GM12878 (cell line): Measurements from ENCODE around the gene GNB2. TPM values are rescaled to one million over a fixed set of nuclear protein-coding genes. Genes with fewer than 3 reads are reported as not detected.

ENCODE experiments used
- ATAC-seq: fragments of 200-7000 bp; cut with Tn5 transposase; 3 replicates; pipeline ENCODE4 v1.9.1; 2020; ENCODE audit warnings: mild to moderate bottlenecking, moderate library complexity
- BruUV-seq: library from RNA; stranded (reverse); fragments of 400-500 nt; replicated peaks from 2 replicates; lab custom pipeline; 2021; lab: Mats Ljungman, UMichigan
- CTCF ChIA-PET: fragments of 300-600 bp; sonication (Branson Sonifier 250); formaldehyde crosslinking; extraction: SDS; loops from one replicate; lab custom pipeline; 2021; ENCODE audit warnings: inconsistent platforms; lab: Yijun Ruan, JAX
- POLR2A ChIA-PET: fragments of 350-600 bp; formaldehyde crosslinking; extraction: SDS; loops from one replicate; lab custom pipeline; 2021; ENCODE audit warnings: inconsistent platforms; lab: Charles Lee
- RAD21 ChIA-PET: fragments of 300-600 bp; sonication (Branson Sonifier 250); formaldehyde crosslinking; loops from one replicate; lab custom pipeline; 2023; ENCODE audit warnings: antibody characterized with exemption; ENCODE audit not compliant: unreplicated experiment; lab: Charles Lee
- SMC1A ChIA-PET: fragments of 300-600 bp; sonication (Branson Sonifier 250); formaldehyde crosslinking; loops from one replicate; lab custom pipeline; 2023; ENCODE audit not compliant: unreplicated experiment, uncharacterized antibody; lab: Charles Lee
- DNase-seq: peaks from one replicate; pipeline ENCODE4 v3.0.0-alpha.2; 2011; ENCODE audit warnings: low read depth, low spot score
- FAIRE-seq: peaks from 3 replicates; lab custom pipeline; 2011; peaks lifted over from hg19 to GRCh38; lab: Jason Lieb, UNC
- H2AFZ ChIP-seq: 2 replicates; pipeline ENCODE4 v1.6.0; 2011; ENCODE audit warnings: low read depth, low read length, control low read depth; ENCODE audit not compliant: control insufficient read depth
- H3K27ac ChIP-seq: 2 replicates; pipeline ENCODE4 v1.5.1; 2011; ENCODE audit warnings: control low read depth; ENCODE audit not compliant: control insufficient read depth, insufficient read depth
- H3K27me3 ChIP-seq, 2 experiments: replicated peaks in 1 of 2; 2 replicates each; pipeline versions ENCODE4 v1.6.0 to v1.6.1; 2011; ENCODE audit warnings: low read length in 1 of 2; ENCODE audit not compliant: control insufficient read depth in 2 of 2, insufficient read depth in 2 of 2
- H3K36me3 ChIP-seq, 2 experiments: 2 replicates each; pipeline ENCODE4 v1.5.1; 2011; ENCODE audit warnings: low read length in 1 of 2; ENCODE audit not compliant: control insufficient read depth in 2 of 2, insufficient read depth in 2 of 2
- H3K4me1 ChIP-seq: 2 replicates; pipeline ENCODE4 v1.6.1; 2011; ENCODE audit warnings: mild to moderate bottlenecking, low read length, moderate library complexity, mixed read lengths; ENCODE audit not compliant: control insufficient read depth, insufficient read depth
- H3K4me2 ChIP-seq: 2 replicates; pipeline ENCODE4 v1.6.0; 2011; ENCODE audit warnings: control low read depth; ENCODE audit not compliant: control insufficient read depth, insufficient read depth
- H3K4me3 ChIP-seq: fragments of 200-600 bp; sonication (generic); 2 replicates; pipeline ENCODE4 v1.5.1; 2016
- H3K79me2 ChIP-seq: 2 replicates; pipeline ENCODE4 v1.6.0; 2011; ENCODE audit warnings: low read length; ENCODE audit not compliant: control insufficient read depth, insufficient read depth
- H3K9ac ChIP-seq: 2 replicates; pipeline ENCODE4 v1.8.0; 2011; ENCODE audit warnings: low read length, control low read depth, mixed read lengths; ENCODE audit not compliant: control insufficient read depth, insufficient read depth
- H3K9me3 ChIP-seq: replicated peaks from 3 replicates; pipeline ENCODE4 v1.5.1; 2011; ENCODE audit warnings: mild to moderate bottlenecking, low read length; ENCODE audit not compliant: control insufficient read depth, insufficient read depth
- H4K20me1 ChIP-seq: 2 replicates; pipeline ENCODE4 v1.6.0; 2011; ENCODE audit not compliant: control insufficient read depth, insufficient read depth
- ASH2L ChIP-seq: fragments of 300-600, 200-600 bp; sonication (generic); IDR thresholded peaks from 2 replicates; pipeline ENCODE4 v1.6.1; 2017; ENCODE audit warnings: low read depth, mild to moderate bottlenecking, borderline replicate concordance
- BCLAF1 ChIP-seq: fragments of 450-650 bp; IDR thresholded peaks from 2 replicates; pipeline ENCODE4 v1.6.1; 2017; ENCODE audit warnings: antibody characterized with exemption, mild to moderate bottlenecking, moderate library complexity
- ELK1 ChIP-seq: IDR thresholded peaks from 2 replicates; pipeline ENCODE4 v1.6.1; 2012; ENCODE audit warnings: low read depth, low read length, improper control_type of control experiment
- MXI1 ChIP-seq: fragments of 150-350 bp; IDR thresholded peaks from 2 replicates; pipeline ENCODE4 v1.6.1; 2011; ENCODE audit warnings: low read depth, mild to moderate bottlenecking, inconsistent platforms, low read length, improper control_type of control experiment
- PAX5 ChIP-seq: IDR thresholded peaks from 2 replicates; pipeline ENCODE4 v1.6.1; 2011; ENCODE audit warnings: low read depth, low read length, borderline replicate concordance
- RAD51 ChIP-seq: fragments of 450-650 bp; IDR thresholded peaks from 2 replicates; pipeline ENCODE4 v1.6.1; 2016; ENCODE audit warnings: moderate library complexity, mild to moderate bottlenecking, inconsistent platforms
- SPI1 ChIP-seq: IDR thresholded peaks from 2 replicates; pipeline ENCODE4 v1.6.1; 2011; ENCODE audit warnings: low read depth, mild to moderate bottlenecking, low read length, moderate library complexity, borderline replicate concordance; ENCODE audit not compliant: insufficient read depth
- WGBS: methylation state at CpG from one replicate; pipeline ENCODE4 v1.1.6; 2016; ENCODE audit warnings: low lambda C conversion rate; ENCODE audit not compliant: insufficient replicate concordance, insufficient coverage; ENCODE audit errors: missing lambda C conversion rate; 5-methylcytosine and 5-hydroxymethylcytosine counted together
- in situ Hi-C: fragments of 300-500 bp; cut with MboI; formaldehyde crosslinking; loops from 9 replicates; pipeline ENCODE4 v1.14.3; 2018; ENCODE audit warnings: mixed read lengths
- intact Hi-C: fragments of 100-400 bp; cut with micrococcal nuclease; formaldehyde crosslinking; loops from one replicate; pipeline ENCODE4 v1.14.2; 2022; ENCODE audit not compliant: unreplicated experiment
- polyA plus RNA-seq, 11 experiments: library from polyadenylated mRNA; depleted of rRNA in 4 of 11; unstranded in 6 of 11; stranded (reverse) in 5 of 11; fragments of >200 nt; fragmentation: Nextera tagmentation in 4 of 11; fragmentation: Illumina TruSeq in 1 of 11; extraction: Ambion mirVana in 4 of 11; extraction: Trizol in 1 of 11; gene quantifications; 1 replicate in 1 of 11; 2 replicates in 10 of 11; pipeline versions ENCODE4 v1.2.1 to v1.2.3, GENCODE V29; 2011 to 2016; ENCODE audit warnings: inconsistent platforms in 2 of 11, missing spikeins in 2 of 11, low read depth in 1 of 11
- total RNA-seq, 4 experiments: library from RNA; depleted of rRNA in 3 of 4; stranded (reverse); fragments of >200 nt in 3 of 4; fragmentation: Illumina TruSeq in 1 of 4; extraction: Trizol in 1 of 4; gene quantifications; 2 replicates each; pipeline versions ENCODE4 v1.2.1 to v1.2.3, GENCODE V29; 2013 to 2021
- TF ChIP-seq, protein P1 (sequence below), 3 experiments: IDR thresholded peaks in 2 of 3; conservative IDR thresholded peaks in 1 of 3; 2 replicates each; pipeline ENCODE4 v1.5.1; 2011; ENCODE audit warnings: low read depth in 3 of 3, low read length in 3 of 3, mild to moderate bottlenecking in 3 of 3, control low read depth in 2 of 3, moderate library complexity in 2 of 3, inconsistent platforms in 1 of 3, mixed read lengths in 1 of 3; ENCODE audit not compliant: control insufficient read depth in 2 of 3, insufficient read depth in 1 of 3; ENCODE audit errors: extremely low read depth in 1 of 3

Gene GNB2
- total and polyA plus RNA-seq, 10 of the 15 experiments (the other 5 are each of a cell fraction or from before 2014, with no cell fraction given): 0.35 to 175 (median 59.7) TPM

DNA sequence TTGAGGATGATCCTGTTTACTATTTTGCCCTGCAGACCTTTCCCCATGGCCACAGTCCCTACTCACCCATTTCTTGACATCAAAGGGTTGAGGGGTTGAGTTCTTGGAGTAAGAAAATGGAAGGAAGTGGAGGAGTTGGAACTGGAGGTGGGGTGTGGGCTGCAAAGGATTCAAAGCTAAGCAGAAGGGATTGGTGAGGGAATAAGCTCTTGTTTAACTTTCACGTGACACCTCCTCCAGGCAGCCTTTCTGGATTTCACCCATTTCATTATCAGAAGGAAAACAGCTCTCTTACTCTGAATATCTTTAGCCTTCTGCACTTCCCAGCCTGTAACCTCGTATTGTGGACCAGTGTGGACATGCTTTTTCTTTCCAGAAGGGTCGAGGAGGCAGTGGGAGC is 47.5 kb upstream of the GNB2 start:
- WGBS: 0% methylated on average over 3 of the region's 3 CpGs
- in situ Hi-C loops: no loop called here

More for the DNA sequence above, 47.5 kb upstream of the GNB2 start:
- H2AFZ ChIP-seq: no peak overlapping the region
- DNase-seq (no peak), ATAC-seq (no peak), FAIRE-seq (no peak)
- no peak overlapping the region for H3K9ac ChIP-seq
- CTCF ChIA-PET: interaction anchor here (0.9 kb wide), 1 partner anchor 80 kb away, joined by 4 read pairs; the partner anchor contains the start of gene POP7
- H3K4me2 ChIP-seq: peak overlapping the region; percentile 48; the same call in 1 of the 2 replicates
- intact Hi-C loops: no loop called here
- POLR2A ChIA-PET: no interaction called here
- TF ChIP-seq PAX5 (no peak), SPI1 (no peak), BCLAF1 (no peak), RAD51 (no peak), MXI1 (no peak), ASH2L (no peak), ELK1 (no peak)
- TF ChIP-seq, protein P1, sequence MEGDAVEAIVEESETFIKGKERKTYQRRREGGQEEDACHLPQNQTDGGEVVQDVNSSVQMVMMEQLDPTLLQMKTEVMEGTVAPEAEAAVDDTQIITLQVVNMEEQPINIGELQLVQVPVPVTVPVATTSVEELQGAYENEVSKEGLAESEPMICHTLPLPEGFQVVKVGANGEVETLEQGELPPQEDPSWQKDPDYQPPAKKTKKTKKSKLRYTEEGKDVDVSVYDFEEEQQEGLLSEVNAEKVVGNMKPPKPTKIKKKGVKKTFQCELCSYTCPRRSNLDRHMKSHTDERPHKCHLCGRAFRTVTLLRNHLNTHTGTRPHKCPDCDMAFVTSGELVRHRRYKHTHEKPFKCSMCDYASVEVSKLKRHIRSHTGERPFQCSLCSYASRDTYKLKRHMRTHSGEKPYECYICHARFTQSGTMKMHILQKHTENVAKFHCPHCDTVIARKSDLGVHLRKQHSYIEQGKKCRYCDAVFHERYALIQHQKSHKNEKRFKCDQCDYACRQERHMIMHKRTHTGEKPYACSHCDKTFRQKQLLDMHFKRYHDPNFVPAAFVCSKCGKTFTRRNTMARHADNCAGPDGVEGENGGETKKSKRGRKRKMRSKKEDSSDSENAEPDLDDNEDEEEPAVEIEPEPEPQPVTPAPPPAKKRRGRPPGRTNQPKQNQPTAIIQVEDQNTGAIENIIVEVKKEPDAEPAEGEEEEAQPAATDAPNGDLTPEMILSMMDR (IDR thresholded peaks at IDR 0.05 in 2 of 3, conservative IDR thresholded peaks at IDR 0.05 in 1 of 3; ENCODE audit: control insufficient read depth in 2 of 3, extremely low read depth in 1 of 3, insufficient read depth in 1 of 3, low read depth in 3 of 3, low read length in 3 of 3): no peak
- RAD21 ChIA-PET: no interaction called here
- H3K9me3 ChIP-seq: no peaks in the 10 kb centered on the region
- BruUV-seq: no TSS peak
- H3K79me2 ChIP-seq: no peaks in the 10 kb centered on the region
- peak overlapping the region; percentile 54; the same call in 1 of the 2 replicates for H3K4me3 ChIP-seq
- SMC1A ChIA-PET: interaction anchor here (2.1 kb wide), 1 partner anchor 13 kb away, joined by 6 read pairs; the partner anchor contains the start of gene MOSPD3
- no peaks in the 10 kb centered on the region for H4K20me1 ChIP-seq
- H3K27me3 ChIP-seq: no peaks in the 10 kb centered on the region; a peak in 1 of 4 replicates
- no peaks in the 10 kb centered on the region for H3K36me3 ChIP-seq
- H3K27ac ChIP-seq: no peak overlapping the region
- H3K4me1 ChIP-seq: peaks cover 7% of the 10 kb centered on the region
